Measurements from ENCODE around the gene NPLOC4.

Gene NPLOC4

DNA sequence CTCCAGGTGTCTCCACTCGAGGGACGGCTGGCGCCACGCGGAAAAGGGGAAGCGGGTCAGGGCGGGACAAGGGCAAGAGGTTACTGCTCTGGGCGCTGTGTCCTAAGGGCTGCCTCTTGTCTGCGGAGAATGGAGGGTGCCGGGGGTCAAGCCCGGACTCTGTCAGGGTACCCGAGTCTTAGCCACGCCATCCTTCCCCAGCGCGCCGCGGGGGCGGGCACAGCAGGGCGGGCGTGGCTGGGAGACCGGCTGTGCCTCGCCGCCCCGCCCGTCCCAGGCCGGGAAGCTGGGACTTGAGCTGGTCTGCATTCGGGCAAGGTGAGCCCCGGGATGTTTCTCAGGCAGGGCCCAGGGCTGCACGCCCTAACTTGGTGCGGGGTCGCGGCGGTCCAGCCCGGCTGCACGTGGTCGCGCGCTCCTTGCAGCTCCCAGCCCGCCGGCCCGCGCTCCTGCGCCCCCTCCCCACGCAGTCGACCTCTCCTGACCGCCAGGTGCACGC, 118.1 kb downstream of the NPLOC4 start:
- H3K4me3 ChIP-seq (ENCODE audit: low read length) = peak overlapping the region; percentile 29
- no peak for DNase-seq (ENCODE audit: low read depth)
- TF ChIP-seq, protein P1, sequence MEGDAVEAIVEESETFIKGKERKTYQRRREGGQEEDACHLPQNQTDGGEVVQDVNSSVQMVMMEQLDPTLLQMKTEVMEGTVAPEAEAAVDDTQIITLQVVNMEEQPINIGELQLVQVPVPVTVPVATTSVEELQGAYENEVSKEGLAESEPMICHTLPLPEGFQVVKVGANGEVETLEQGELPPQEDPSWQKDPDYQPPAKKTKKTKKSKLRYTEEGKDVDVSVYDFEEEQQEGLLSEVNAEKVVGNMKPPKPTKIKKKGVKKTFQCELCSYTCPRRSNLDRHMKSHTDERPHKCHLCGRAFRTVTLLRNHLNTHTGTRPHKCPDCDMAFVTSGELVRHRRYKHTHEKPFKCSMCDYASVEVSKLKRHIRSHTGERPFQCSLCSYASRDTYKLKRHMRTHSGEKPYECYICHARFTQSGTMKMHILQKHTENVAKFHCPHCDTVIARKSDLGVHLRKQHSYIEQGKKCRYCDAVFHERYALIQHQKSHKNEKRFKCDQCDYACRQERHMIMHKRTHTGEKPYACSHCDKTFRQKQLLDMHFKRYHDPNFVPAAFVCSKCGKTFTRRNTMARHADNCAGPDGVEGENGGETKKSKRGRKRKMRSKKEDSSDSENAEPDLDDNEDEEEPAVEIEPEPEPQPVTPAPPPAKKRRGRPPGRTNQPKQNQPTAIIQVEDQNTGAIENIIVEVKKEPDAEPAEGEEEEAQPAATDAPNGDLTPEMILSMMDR (conservative IDR thresholded peaks at IDR 0.05; ENCODE audit: low read depth, low read length) = no peak

- DNase-seq (ENCODE audit: low read depth) = no peak
- TF ChIP-seq, protein P1 (conservative IDR thresholded peaks at IDR 0.05; ENCODE audit: low read depth, low read length) = no peak
- peak overlapping the region; percentile 29 for H3K4me3 ChIP-seq (ENCODE audit: low read length)
These were observed 118.7 kb downstream of the NPLOC4 start for GRCh38 chr17:81518113-81518784.

DNA sequence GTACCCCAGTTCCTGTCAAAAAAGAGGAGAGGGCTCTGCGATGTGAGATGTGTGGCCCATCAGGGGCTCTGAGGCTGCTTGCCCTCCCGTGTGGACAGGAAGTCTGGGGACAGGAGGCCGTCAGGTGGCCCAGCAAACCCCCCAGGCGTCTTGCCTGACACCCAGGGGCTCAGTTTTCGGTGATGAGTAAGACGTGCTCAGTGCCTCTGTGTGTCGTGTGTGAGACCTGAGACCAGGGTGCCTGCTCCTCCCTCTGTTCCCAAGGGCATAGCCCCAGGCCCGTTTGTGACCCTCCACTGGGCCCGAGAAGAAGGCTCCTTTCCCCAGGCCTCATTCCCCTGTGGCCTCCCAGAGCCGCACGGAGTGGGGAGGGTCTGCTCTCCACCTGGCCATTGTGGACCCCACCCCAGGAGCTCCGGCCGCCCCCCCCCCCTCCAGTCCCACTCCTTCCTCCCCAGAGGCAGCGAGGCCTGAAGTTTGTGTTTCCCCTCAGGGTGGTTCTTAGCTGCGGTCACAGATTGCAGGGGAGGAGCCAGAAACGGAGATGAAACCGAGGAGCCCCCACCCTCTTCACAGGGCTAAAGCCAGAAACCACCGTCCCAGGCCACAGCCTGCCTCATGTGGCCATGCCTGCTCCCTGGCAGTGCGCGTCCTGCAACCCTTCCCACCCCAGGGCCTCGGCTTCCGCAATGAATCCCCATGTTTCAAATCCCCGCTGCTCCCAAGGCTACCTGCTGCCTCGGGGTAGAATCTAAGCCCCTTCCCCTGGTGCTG, 119.4 kb downstream of the NPLOC4 start:
- H3K4me3 ChIP-seq (ENCODE audit: low read length) = no peak overlapping the region
- TF ChIP-seq, protein P1 (conservative IDR thresholded peaks at IDR 0.05; ENCODE audit: low read depth, low read length) = no peak
- DNase-seq (ENCODE audit: low read depth) = no peak

GRCh38 chr17:81517009-81517338, 119.9 kb downstream of the NPLOC4 start:
- H3K4me3 ChIP-seq (ENCODE audit: low read length) = peak overlapping the region; percentile 77
- TF ChIP-seq, protein P1 (conservative IDR thresholded peaks at IDR 0.05; ENCODE audit: low read depth, low read length) = no peak
- no peak for DNase-seq (ENCODE audit: low read depth)

GRCh38 chr17:81516439-81516838, 120.5 kb downstream of the NPLOC4 start:
- peak overlapping the region; percentile 77 for H3K4me3 ChIP-seq (ENCODE audit: low read length)
- DNase-seq (ENCODE audit: low read depth) = no peak
- TF ChIP-seq, protein P1 (conservative IDR thresholded peaks at IDR 0.05; ENCODE audit: low read depth, low read length) = no peak

GRCh38 chr17:81515530-81516041, 121.3 kb downstream of the NPLOC4 start:
- no peak for DNase-seq (ENCODE audit: low read depth)
- TF ChIP-seq, protein P1 (conservative IDR thresholded peaks at IDR 0.05; ENCODE audit: low read depth, low read length) = no peak

More at GRCh38 chr17:81515530-81516041, 121.3 kb downstream of the NPLOC4 start:
- H3K4me3 ChIP-seq (ENCODE audit: low read length) = peak overlapping the region; percentile 77

Data from retinal pigment epithelial cell (primary cell).